ENCODE measurements around the gene MYO7A. TPM values are rescaled to one million over a fixed set of nuclear protein-coding genes. Genes with fewer than 3 reads are reported as not detected.

The MYO7A gene
- total and polyA plus RNA-seq, 2 of the 4 experiments (the other 2 are of a cell fraction), result 0.02 TPM; not detected in 1

- no peak for ATAC-seq (ENCODE audit: low read depth)
- Histone ChIP-seq H2AK9ac (replicated peaks; ENCODE audit: low read depth, low read length, poor library complexity) (no peak overlapping the region), H4K8ac (ENCODE audit: low read depth in 2 of 2, low read length in 2 of 2) (no peak overlapping the region), H3K27ac (ENCODE audit: insufficient read depth, low read length) (no peak overlapping the region), H3K56ac (ENCODE audit: extremely low read depth, insufficient read depth, low read length) (no peak overlapping the region), H3K4me1 (ENCODE audit: control insufficient read depth, insufficient read depth, low read length) (no peaks in the 10 kb centered on the region), H3K79me1 (ENCODE audit: low read depth in 1 of 2, low read length in 2 of 2) (no peaks in the 10 kb centered on the region), H3K27me3 (ENCODE audit: control insufficient read depth, insufficient read depth, low read length) (peaks cover 20% of the 10 kb centered on the region), H2AK5ac (ENCODE audit: low read depth, low read length) (no peak overlapping the region), H3K9me1 (ENCODE audit: insufficient read depth, low read length) (no peaks in the 10 kb centered on the region), H3K36me3 (ENCODE audit: control insufficient read depth, insufficient read depth, low read length) (no peaks in the 10 kb centered on the region), H3K9ac (ENCODE audit: low read depth, low read length) (no peak overlapping the region), H2AFZ (replicated peaks; ENCODE audit: low read length, poor library complexity) (no peak overlapping the region), H4K5ac (ENCODE audit: low read depth, low read length) (no peak overlapping the region), H2BK20ac (ENCODE audit: low read depth, low read length) (no peak overlapping the region), H3K18ac (ENCODE audit: low read depth, low read length) (no peak overlapping the region), H3K4me2 (ENCODE audit: low read depth, low read length) (no peak overlapping the region), H4K20me1 (ENCODE audit: insufficient read depth, low read length) (no peaks in the 10 kb centered on the region), H3K4ac (ENCODE audit: low read depth, low read length) (no peak overlapping the region), H3K14ac (replicated peaks; ENCODE audit: low read depth, low read length) (no peak overlapping the region), H2BK120ac (ENCODE audit: low read depth, low read length) (no peak overlapping the region), H4K91ac (ENCODE audit: insufficient read depth, low read depth, low read length) (no peak overlapping the region), H3K23ac (ENCODE audit: low read depth, low read length) (no peak overlapping the region), H3K9me3 (ENCODE audit: control insufficient read depth, insufficient read depth, low read length) (no peaks in the 10 kb centered on the region), H2BK5ac (ENCODE audit: low read depth, low read length, poor library complexity, severe bottlenecking) (no peak overlapping the region), H3K4me3 (ENCODE audit: insufficient read depth, low read depth, low read length) (no peak overlapping the region), H2BK15ac (ENCODE audit: low read depth, low read length) (no peak overlapping the region)
- ChIA-PET CTCF (no interaction called here), POLR2A (ENCODE audit: unreplicated experiment) (no interaction called here)
- no peak for TF ChIP-seq MAFK (IDR thresholded peaks at IDR 0.05; ENCODE audit: low read depth, low read length)
- no peak for TF ChIP-seq POLR2A (IDR thresholded peaks at IDR 0.05; ENCODE audit: low read depth, low read length)
- TF ChIP-seq, protein P1, sequence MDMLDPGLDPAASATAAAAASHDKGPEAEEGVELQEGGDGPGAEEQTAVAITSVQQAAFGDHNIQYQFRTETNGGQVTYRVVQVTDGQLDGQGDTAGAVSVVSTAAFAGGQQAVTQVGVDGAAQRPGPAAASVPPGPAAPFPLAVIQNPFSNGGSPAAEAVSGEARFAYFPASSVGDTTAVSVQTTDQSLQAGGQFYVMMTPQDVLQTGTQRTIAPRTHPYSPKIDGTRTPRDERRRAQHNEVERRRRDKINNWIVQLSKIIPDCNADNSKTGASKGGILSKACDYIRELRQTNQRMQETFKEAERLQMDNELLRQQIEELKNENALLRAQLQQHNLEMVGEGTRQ (IDR thresholded peaks at IDR 0.05; ENCODE audit: low read depth, low read length), result no peak
- TF ChIP-seq BHLHE40 (IDR thresholded peaks at IDR 0.05; ENCODE audit: low read depth, low read length), result no peak
- TF ChIP-seq CEBPB (IDR thresholded peaks at IDR 0.05; ENCODE audit: low read depth, low read length), result no peak
- no peak for TF ChIP-seq MAZ (IDR thresholded peaks at IDR 0.05; ENCODE audit: borderline replicate concordance, low read depth, low read length)
- TF ChIP-seq SMC3 (IDR thresholded peaks at IDR 0.05; ENCODE audit: low read depth, low read length), result no peak
- no peak for TF ChIP-seq RAD21 (IDR thresholded peaks at IDR 0.05; ENCODE audit: low read length)
- no peak for TF ChIP-seq CHD1 (IDR thresholded peaks at IDR 0.05; ENCODE audit: low read depth, low read length)
- TF ChIP-seq NFE2L2 (IDR thresholded peaks at IDR 0.05; ENCODE audit: low read depth, low read length), result no peak
- TF ChIP-seq RFX5 (IDR thresholded peaks at IDR 0.05; ENCODE audit: low read depth, low read length), result no peak
- TF ChIP-seq FOS (IDR thresholded peaks at IDR 0.05; ENCODE audit: low read depth, low read length), result no peak
- BruUV-seq (replicated peaks), result no TSS peak
- in situ Hi-C loops (cut with MboI; ENCODE audit: low sequenced_read_pairs), result no loop called here
- no peak for DNase-seq
- dilution Hi-C loops (cut with HindIII; ENCODE audit: low sequenced_read_pairs, unreplicated experiment), result no loop called here
- intact Hi-C loops (cut with micrococcal nuclease), result no loop called here
- WGBS, 2 experiments (ENCODE audit: extremely low coverage in 2 of 2, insufficient read length in 1 of 2), result 90% methylated on average over 6 of the region's 18 CpGs; no CpG with 5 or more reads in 1 of the 2 experiments
Observed at GRCh38 chr11:77213589-77214428, 85.8 kb downstream of the MYO7A start.
